Breast epithelium (tissue), 3 donors: ENCODE results near the gene ZNF23.

Experiments used
- POLR2AphosphoS5 ChIP-seq, 3 donors: sonication (generic); formaldehyde crosslinking; IDR thresholded peaks; one replicate each; pipeline ENCODE4 v1.6.1; 2017; ENCODE audit warnings: antibody characterized with exemption in 3 of 3
- TF ChIP-seq, protein P1 (sequence below), 3 donors: fragments of 450-650 bp; IDR thresholded peaks; one replicate each; pipeline ENCODE4 v1.5.1; 2016 to 2017; ENCODE audit warnings: antibody characterized with exemption in 3 of 3, mild to moderate bottlenecking in 3 of 3, moderate library complexity in 3 of 3

DNA sequence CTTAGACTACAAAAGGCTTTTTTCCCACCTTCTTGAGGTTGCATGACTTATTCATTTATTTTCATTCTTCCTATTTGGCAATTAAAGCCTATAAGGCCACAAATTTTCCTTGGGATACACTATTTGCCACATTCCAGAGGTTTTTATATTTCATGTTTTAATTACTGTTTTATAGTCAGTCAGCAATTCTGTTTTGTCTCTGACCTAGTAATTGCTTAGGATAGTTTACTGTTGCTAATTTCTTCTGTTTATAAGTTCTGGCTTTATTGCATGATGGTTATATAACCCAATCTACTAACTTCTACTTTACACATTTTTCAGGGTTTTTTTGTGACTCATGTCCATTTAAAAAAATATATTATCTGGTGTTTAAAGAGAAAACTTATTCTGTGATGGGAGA, 2.5 kb downstream of the ZNF23 start:
- TF ChIP-seq, protein P1, sequence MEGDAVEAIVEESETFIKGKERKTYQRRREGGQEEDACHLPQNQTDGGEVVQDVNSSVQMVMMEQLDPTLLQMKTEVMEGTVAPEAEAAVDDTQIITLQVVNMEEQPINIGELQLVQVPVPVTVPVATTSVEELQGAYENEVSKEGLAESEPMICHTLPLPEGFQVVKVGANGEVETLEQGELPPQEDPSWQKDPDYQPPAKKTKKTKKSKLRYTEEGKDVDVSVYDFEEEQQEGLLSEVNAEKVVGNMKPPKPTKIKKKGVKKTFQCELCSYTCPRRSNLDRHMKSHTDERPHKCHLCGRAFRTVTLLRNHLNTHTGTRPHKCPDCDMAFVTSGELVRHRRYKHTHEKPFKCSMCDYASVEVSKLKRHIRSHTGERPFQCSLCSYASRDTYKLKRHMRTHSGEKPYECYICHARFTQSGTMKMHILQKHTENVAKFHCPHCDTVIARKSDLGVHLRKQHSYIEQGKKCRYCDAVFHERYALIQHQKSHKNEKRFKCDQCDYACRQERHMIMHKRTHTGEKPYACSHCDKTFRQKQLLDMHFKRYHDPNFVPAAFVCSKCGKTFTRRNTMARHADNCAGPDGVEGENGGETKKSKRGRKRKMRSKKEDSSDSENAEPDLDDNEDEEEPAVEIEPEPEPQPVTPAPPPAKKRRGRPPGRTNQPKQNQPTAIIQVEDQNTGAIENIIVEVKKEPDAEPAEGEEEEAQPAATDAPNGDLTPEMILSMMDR (IDR thresholded peaks at IDR 0.05): no peak
- no peak for TF ChIP-seq POLR2AphosphoS5 (IDR thresholded peaks at IDR 0.05)
